Prostate gland (tissue), 2 donors: Measurements from ENCODE around the gene ARHGEF3. TPM values are rescaled to one million over a fixed set of nuclear protein-coding genes. Genes with fewer than 3 reads are reported as not detected.

Experiments
- DNase-seq: peaks from one replicate; pipeline ENCODE4 v3.0.0-alpha.2; 2019; ENCODE audit warnings: low spot score
- H3K27ac ChIP-seq, 2 donors: fragments of 200-600 bp; sonication (generic); 2 replicates each; pipeline ENCODE4 v1.5.1; 2017 to 2019
- H3K27me3 ChIP-seq: fragments of 200-600 bp; sonication (generic); replicated peaks from 2 replicates; pipeline ENCODE4 v1.5.1; 2019; ENCODE audit not compliant: insufficient read depth
- H3K36me3 ChIP-seq, 2 donors: fragments of 200-600 bp; sonication (generic); 1 replicate in 1 of 2; 2 replicates in 1 of 2; pipeline versions ENCODE4 v1.5.1 to v1.8.1; 2017 to 2019
- H3K4me1 ChIP-seq: fragments of 200-600 bp; sonication (generic); replicated peaks from 2 replicates; pipeline ENCODE4 v1.5.1; 2019
- H3K4me3 ChIP-seq, 2 donors: fragments of 200-600 bp; sonication (generic); 2 replicates each; pipeline ENCODE4 v1.5.1; 2017 to 2019
- H3K9me3 ChIP-seq: fragments of 200-600 bp; sonication (generic); 2 replicates; pipeline ENCODE4 v1.5.1; 2017
- CTCF ChIP-seq, 4 experiments: fragments of 200-600 bp in 2 of 4; fragments of 450-650 bp in 2 of 4; sonication (generic) in 2 of 4; IDR thresholded peaks; 1 replicate in 3 of 4; 2 replicates in 1 of 4; pipeline ENCODE4 v1.5.1; 2016 to 2019; ENCODE audit warnings: antibody characterized with exemption in 4 of 4, mild to moderate bottlenecking in 2 of 4, moderate library complexity in 2 of 4
- POLR2A ChIP-seq: fragments of 450-650 bp; IDR thresholded peaks from one replicate; pipeline ENCODE4 v1.6.1; 2016; ENCODE audit warnings: antibody characterized with exemption, mild to moderate bottlenecking
- POLR2AphosphoS5 ChIP-seq: sonication (generic); formaldehyde crosslinking; IDR thresholded peaks from one replicate; pipeline ENCODE4 v1.6.1; 2017; ENCODE audit warnings: antibody characterized with exemption
- WGBS: methylation state at CpG from one replicate; pipeline ENCODE4 v1.1.5; 2018; 5-methylcytosine and 5-hydroxymethylcytosine counted together
- intact Hi-C: fragments of 100-400 bp; cut with DNase I; formaldehyde crosslinking; loops from one replicate; pipeline ENCODE4 v1.14.2; 2022
- total RNA-seq, 2 donors: library from RNA; depleted of rRNA; stranded (reverse); fragments of >200 nt; gene quantifications; one replicate each; pipeline ENCODE4 v1.1.0, GENCODE V29; 2016

The ARHGEF3 gene
- total RNA-seq, 2 donors from 2014 or later: 21.6 to 59.4 TPM

GRCh38 chr3:56822501-56822900, 20.8 kb upstream of the ARHGEF3 start:
- H3K9me3 ChIP-seq: no peaks in the 10 kb centered on the region
- 81% methylated on average over 7 of the region's 7 CpGs for WGBS
- no peaks in the 10 kb centered on the region for H3K36me3 ChIP-seq
- no peak for DNase-seq
- no peaks in the 10 kb centered on the region for H3K27me3 ChIP-seq
- no peak overlapping the region for H3K4me3 ChIP-seq
- no peak overlapping the region for H3K27ac ChIP-seq
- H3K4me1 ChIP-seq: no peaks in the 10 kb centered on the region
- intact Hi-C loops: no loop called here
- TF ChIP-seq POLR2AphosphoS5: no peak
- no peak for TF ChIP-seq POLR2A
- TF ChIP-seq CTCF (IDR thresholded peaks at IDR 0.05): no peak

- no peaks in the 10 kb centered on the region for H3K4me1 ChIP-seq
- H3K36me3 ChIP-seq: no peaks in the 10 kb centered on the region
- H3K27me3 ChIP-seq: no peaks in the 10 kb centered on the region
- no peak for DNase-seq
- WGBS: 83% methylated on average over 2 of the region's 2 CpGs
- intact Hi-C loops: no loop called here
- TF ChIP-seq POLR2AphosphoS5 (no peak), POLR2A (no peak), CTCF (IDR thresholded peaks at IDR 0.05) (no peak)
- H3K27ac ChIP-seq: no peak overlapping the region
- no peak overlapping the region for H3K4me3 ChIP-seq
- no peaks in the 10 kb centered on the region for H3K9me3 ChIP-seq
These were observed 17.5 kb upstream of the ARHGEF3 start for GRCh38 chr3:56819016-56819809.

- TF ChIP-seq POLR2AphosphoS5: no peak
- TF ChIP-seq CTCF (IDR thresholded peaks at IDR 0.05): no peak
- TF ChIP-seq POLR2A: no peak
- Histone ChIP-seq H3K27ac (no peak overlapping the region), H3K4me3 (no peak overlapping the region), H3K27me3 (no peaks in the 10 kb centered on the region), H3K4me1 (no peaks in the 10 kb centered on the region), H3K9me3 (no peaks in the 10 kb centered on the region), H3K36me3 (no peaks in the 10 kb centered on the region)
- intact Hi-C loops: no loop called here
- 43% methylated on average over 6 of the region's 6 CpGs for WGBS
- no peak for DNase-seq
These were observed 16.6 kb upstream of the ARHGEF3 start for GRCh38 chr3:56818156-56818985.

GRCh38 chr3:56817646-56818045, 15.9 kb upstream of the ARHGEF3 start:
- no peaks in the 10 kb centered on the region for H3K9me3 ChIP-seq
- H3K36me3 ChIP-seq: no peaks in the 10 kb centered on the region
- H3K27ac ChIP-seq: no peak overlapping the region
- no peak for TF ChIP-seq CTCF (IDR thresholded peaks at IDR 0.05)
- TF ChIP-seq POLR2AphosphoS5: no peak
- TF ChIP-seq POLR2A: no peak
- intact Hi-C loops: no loop called here
- 96% methylated on average over 3 of the region's 4 CpGs for WGBS
- peaks cover 2% of the 10 kb centered on the region for H3K4me1 ChIP-seq
- no peaks in the 10 kb centered on the region for H3K27me3 ChIP-seq
- DNase-seq: no peak
- no peak overlapping the region for H3K4me3 ChIP-seq
